H1 (cell line): Measurements from ENCODE around the gene GARNL3. TPM values are rescaled to one million over a fixed set of nuclear protein-coding genes. Genes with fewer than 3 reads are reported as not detected.

Experiments used
- CTCF ChIA-PET: fragments of 300-600 bp; sonication (Branson Sonifier 250); formaldehyde crosslinking; loops from one replicate; lab custom pipeline; 2021; ENCODE audit not compliant: partially characterized antibody; lab: Charles Lee
- POLR2A ChIA-PET: fragments of 300-600 bp; sonication (Branson Sonifier 250); formaldehyde crosslinking; loops from one replicate; lab custom pipeline; 2021; ENCODE audit warnings: inconsistent platforms; ENCODE audit not compliant: partially characterized antibody; lab: Charles Lee
- DNase-seq, 2 experiments: peaks; one replicate each; pipeline versions ENCODE4 v3.0.0 to v3.0.0-alpha.2; 2010 to 2022; ENCODE audit warnings: low spot score in 2 of 2, low read depth in 1 of 2, mixed read lengths in 1 of 2
- FAIRE-seq: peaks from 2 replicates; lab custom pipeline; 2011; peaks lifted over from hg19 to GRCh38; lab: Jason Lieb, UNC
- H2AFZ ChIP-seq: 2 replicates; pipeline ENCODE4 v1.8.1; 2012; ENCODE audit warnings: low read length, inconsistent platforms
- H2AK5ac ChIP-seq: 2 replicates; pipeline ENCODE4 v1.6.1; 2013; ENCODE audit warnings: low read depth, low read length
- H2BK120ac ChIP-seq: replicated peaks from 2 replicates; pipeline ENCODE3; 2013; ENCODE audit warnings: low read depth, low read length, inconsistent platforms
- H2BK12ac ChIP-seq: 2 replicates; pipeline ENCODE4 v1.6.1; 2013; ENCODE audit warnings: low read depth, low read length
- H2BK15ac ChIP-seq: 2 replicates; pipeline ENCODE4 v1.6.1; 2013; ENCODE audit warnings: low read length
- H2BK20ac ChIP-seq: 2 replicates; pipeline ENCODE4 v1.6.1; 2013; ENCODE audit warnings: low read length
- H2BK5ac ChIP-seq: 2 replicates; pipeline ENCODE4 v1.6.1; 2013; ENCODE audit warnings: low read depth, low read length
- H3K14ac ChIP-seq: 2 replicates; pipeline ENCODE4 v1.6.1; 2013; ENCODE audit warnings: inconsistent platforms; ENCODE audit not compliant: insufficient read length
- H3K18ac ChIP-seq: 2 replicates; pipeline ENCODE4 v1.6.1; 2013; ENCODE audit warnings: low read length; ENCODE audit errors: extremely low read depth
- H3K23ac ChIP-seq: 2 replicates; pipeline ENCODE4 v1.6.1; 2013; ENCODE audit warnings: inconsistent platforms; ENCODE audit not compliant: insufficient read length
- H3K23me2 ChIP-seq: 2 replicates; pipeline ENCODE4 v1.6.1; 2013; ENCODE audit warnings: low read depth, low read length
- H3K27ac ChIP-seq: 2 replicates; pipeline ENCODE4 v1.6.1; 2011; ENCODE audit warnings: low read depth, low read length, inconsistent platforms
- H3K27me3 ChIP-seq, 4 experiments: replicated peaks in 1 of 4; 1 replicate in 1 of 4; 2 replicates in 3 of 4; pipeline versions ENCODE4 v1.6.1 to v1.8.1; 2011 to 2013; ENCODE audit warnings: low read length in 3 of 4, mild to moderate bottlenecking in 3 of 4, inconsistent platforms in 2 of 4, mixed read lengths in 2 of 4, moderate library complexity in 1 of 4; ENCODE audit not compliant: control insufficient read depth in 3 of 4, insufficient read depth in 3 of 4; ENCODE audit errors: extremely low read depth in 1 of 4
- H3K36me3 ChIP-seq, 4 experiments: 2 replicates each; pipeline versions ENCODE4 v1.6.1 to v1.8.1; 2011 to 2013; ENCODE audit warnings: mild to moderate bottlenecking in 4 of 4, low read length in 3 of 4, moderate library complexity in 2 of 4, control low read depth in 1 of 4, inconsistent platforms in 1 of 4; ENCODE audit not compliant: insufficient read depth in 4 of 4, control insufficient read depth in 2 of 4
- H3K4ac ChIP-seq: replicated peaks from 2 replicates; pipeline ENCODE3; 2013; ENCODE audit warnings: low read length, low read depth, mixed read lengths, inconsistent platforms; ENCODE audit not compliant: insufficient read length
- H3K4me1 ChIP-seq, 4 experiments: replicated peaks in 1 of 4; 1 replicate in 1 of 4; 2 replicates in 3 of 4; pipeline versions ENCODE4 v1.6.1 to v1.8.1; 2011 to 2013; ENCODE audit warnings: low read length in 3 of 4, inconsistent platforms in 2 of 4, mixed read lengths in 1 of 4; ENCODE audit not compliant: insufficient read depth in 4 of 4, control insufficient read depth in 3 of 4
- H3K4me2 ChIP-seq, 2 experiments: 2 replicates each; pipeline versions ENCODE4 v1.6.1 to v1.8.1; 2011 to 2013; ENCODE audit warnings: low read depth in 2 of 2, low read length in 2 of 2, control low read depth in 1 of 2, inconsistent platforms in 1 of 2, mild to moderate bottlenecking in 1 of 2; ENCODE audit not compliant: insufficient read depth in 1 of 2
- H3K4me3 ChIP-seq, 4 experiments: fragments of 200-600, 300-600 bp in 1 of 4; sonication (generic), shearing (Covaris generic), sonication (Bioruptor Twin) in 1 of 4; 2 replicates each; pipeline versions ENCODE4 v1.5.1 to v1.8.1; 2011 to 2016; ENCODE audit warnings: low read length in 4 of 4, low read depth in 3 of 4, control low read depth in 2 of 4, inconsistent platforms in 2 of 4, mild to moderate bottlenecking in 2 of 4, mixed read lengths in 1 of 4, moderate library complexity in 1 of 4; ENCODE audit not compliant: insufficient read depth in 2 of 4; ENCODE audit errors: extremely low read depth in 1 of 4
- H3K56ac ChIP-seq: replicated peaks from 2 replicates; pipeline ENCODE3; 2013; ENCODE audit warnings: low read depth, mild to moderate bottlenecking, mixed read lengths, low read length, inconsistent platforms; ENCODE audit not compliant: insufficient read length
- H3K79me1 ChIP-seq: 2 replicates; pipeline ENCODE4 v1.6.1; 2013; ENCODE audit warnings: low read depth, low read length, control low read depth
- H3K79me2 ChIP-seq, 2 experiments: 2 replicates each; pipeline versions ENCODE4 v1.6.1 to v1.8.1; 2012 to 2013; ENCODE audit warnings: low read length in 2 of 2, mild to moderate bottlenecking in 2 of 2, inconsistent platforms in 1 of 2; ENCODE audit not compliant: insufficient read depth in 2 of 2, control insufficient read depth in 1 of 2
- H3K9ac ChIP-seq, 4 experiments: replicated peaks in 1 of 4; 1 replicate in 1 of 4; 2 replicates in 3 of 4; pipeline versions ENCODE4 v1.6.1 to v1.8.1; 2011 to 2013; ENCODE audit warnings: low read depth in 3 of 4, low read length in 3 of 4, control low read depth in 2 of 4, mild to moderate bottlenecking in 2 of 4, moderate library complexity in 2 of 4, inconsistent platforms in 1 of 4; ENCODE audit errors: extremely low read depth in 1 of 4
- H3K9me3 ChIP-seq, 2 experiments: 2 replicates each; pipeline versions ENCODE4 v1.6.1 to v1.8.1; 2012 to 2013; ENCODE audit warnings: mild to moderate bottlenecking in 2 of 2, moderate library complexity in 2 of 2, control low read depth in 1 of 2, inconsistent platforms in 1 of 2, low read depth in 1 of 2, low read length in 1 of 2, mixed read lengths in 1 of 2; ENCODE audit not compliant: insufficient read depth in 2 of 2
- H4K20me1 ChIP-seq, 2 experiments: replicated peaks in 1 of 2; 2 replicates each; pipeline versions ENCODE3 to v1.8.1; 2011 to 2013; ENCODE audit warnings: inconsistent platforms in 2 of 2, low read length in 2 of 2, mild to moderate bottlenecking in 1 of 2; ENCODE audit not compliant: insufficient read depth in 2 of 2, control insufficient read depth in 1 of 2
- H4K5ac ChIP-seq: 2 replicates; pipeline ENCODE4 v1.6.1; 2013; ENCODE audit warnings: low read length, low read depth, mixed read lengths, inconsistent platforms; ENCODE audit not compliant: insufficient read length
- H4K8ac ChIP-seq: 2 replicates; pipeline ENCODE4 v1.8.0; 2013; ENCODE audit warnings: mild to moderate bottlenecking, moderate library complexity, low read length, inconsistent platforms; ENCODE audit not compliant: insufficient read depth; ENCODE audit errors: extremely low read depth
- H4K91ac ChIP-seq: replicated peaks from 2 replicates; pipeline ENCODE3; 2013; ENCODE audit warnings: low read length, mixed read lengths, inconsistent platforms; ENCODE audit not compliant: insufficient read length
- MAX ChIP-seq: IDR thresholded peaks from 2 replicates; pipeline ENCODE4 v1.6.1; 2012; ENCODE audit warnings: inconsistent platforms
- TBP ChIP-seq: IDR thresholded peaks from 2 replicates; pipeline ENCODE4 v1.6.1; 2011; ENCODE audit warnings: low read depth, low read length, improper control_type of control experiment
- WGBS, 2 experiments: shearing (Covaris generic) in 1 of 2; methylation state at CpG; one replicate each; pipeline versions ENCODE4 v1.1.6 to v1.1.7; 2013 to 2015; ENCODE audit warnings: low lambda C conversion rate in 2 of 2, mixed read lengths in 2 of 2, inconsistent platforms in 1 of 2, low coverage in 1 of 2, missing lambda C conversion rate in 1 of 2; ENCODE audit not compliant: insufficient replicate concordance in 2 of 2, insufficient coverage in 1 of 2, insufficient read length in 1 of 2; ENCODE audit errors: extremely low coverage in 1 of 2, missing lambda C conversion rate in 1 of 2; 5-methylcytosine and 5-hydroxymethylcytosine counted together
- polyA plus RNA-seq, 7 experiments: library from polyadenylated mRNA; depleted of rRNA in 3 of 7; stranded (reverse) in 5 of 7; unstranded in 2 of 7; fragments of >200 nt in 5 of 7; fragments of 200-250 nt in 2 of 7; gene quantifications; 1 replicate in 5 of 7; 2 replicates in 1 of 7; 4 replicates in 1 of 7; pipeline versions ENCODE4 v1.2.1 to v1.2.3, GENCODE V29; 2011 to 2013; ENCODE audit warnings: missing spikeins in 2 of 7, mixed read lengths in 2 of 7
- total RNA-seq: library from RNA; stranded (reverse); fragmentation: NEBNext Ultra II Directional; extraction: Animal tissue kit (Norgen Biotek cat#: 25700); gene quantifications from 2 replicates; pipeline ENCODE4 v1.2.1, GENCODE V29; 2021

The GARNL3 gene
- total and polyA plus RNA-seq, 2 of the 8 experiments (the other 6 are each of a cell fraction or from before 2014, with no cell fraction given), result 6.5 to 18.3 TPM

DNA sequence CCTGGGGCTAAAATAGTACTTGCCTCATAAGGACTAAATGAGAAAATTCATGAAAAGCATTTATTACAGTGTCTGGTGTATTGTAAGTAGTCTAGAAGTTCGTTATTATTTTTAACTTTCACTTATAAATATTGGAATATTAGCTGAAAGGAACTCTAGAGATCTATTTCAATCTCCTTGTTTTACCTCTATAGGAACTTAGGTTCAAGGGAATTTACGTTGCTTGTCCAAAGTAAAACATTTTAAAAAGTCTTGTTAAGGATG lies 55.5 kb downstream of the GARNL3 start:
- Histone ChIP-seq H2BK12ac (no peak overlapping the region), H3K14ac (no peak overlapping the region), H4K8ac (no peak overlapping the region), H3K4me3 (no peak overlapping the region), H3K36me3 (peaks cover 0 to 3% (median 0%) of the 10 kb centered on the region in 4 experiments; a peak in 2 of 8 replicates), H3K18ac (no peak overlapping the region), H3K79me1 (no peaks in the 10 kb centered on the region), H4K91ac (no peak overlapping the region), H4K5ac (no peak overlapping the region), H2BK5ac (no peak overlapping the region), H3K23me2 (no peaks in the 10 kb centered on the region), H3K4me1 (no peaks in the 10 kb centered on the region), H3K4me2 (no peak overlapping the region), H3K56ac (no peak overlapping the region), H3K27me3 (no peaks in the 10 kb centered on the region), H3K9ac (no peak overlapping the region), H2BK20ac (no peak overlapping the region), H2BK15ac (no peak overlapping the region), H3K27ac (no peak overlapping the region), H3K4ac (no peak overlapping the region), H3K9me3 (no peaks in the 10 kb centered on the region), H2BK120ac (no peak overlapping the region), H4K20me1 (no peaks in the 10 kb centered on the region), H3K79me2 (no peaks in the 10 kb centered on the region), H2AK5ac (no peak overlapping the region), H3K23ac (no peak overlapping the region), H2AFZ (no peak overlapping the region)
- TF ChIP-seq TBP (no peak), MAX (no peak)
- WGBS, 2 experiments, result 83% methylated on average over 2 of the region's 2 CpGs; no CpG with 5 or more reads in 1 of the 2 experiments
- DNase-seq, result no peak
- FAIRE-seq, result no peak
- CTCF ChIA-PET, result interaction anchor here (1.2 to 3.5 kb wide), 3 partner anchors 40 to 109 kb away, joined by 3 to 8 read pairs (median 7); no protein-coding TSS in a partner anchor
- POLR2A ChIA-PET, result no interaction called here
